Vagina (tissue), 2 donors: Measurements from ENCODE around the gene RALBP1.
"Not testable (repeated sequence)": the region's sequence is repeated elsewhere in the genome, so short reads cannot be mapped to it uniquely, and the experiment has no call there.

Source experiments
- POLR2A ChIP-seq, 2 donors: fragments of 450-650 bp; IDR thresholded peaks; one replicate each; pipeline ENCODE4 v1.6.1; 2017; ENCODE audit warnings: antibody characterized with exemption in 2 of 2, mild to moderate bottlenecking in 2 of 2, moderate library complexity in 2 of 2
- POLR2AphosphoS5 ChIP-seq, 2 donors: sonication (generic); formaldehyde crosslinking; IDR thresholded peaks; one replicate each; pipeline ENCODE4 v1.9.0; 2017; ENCODE audit warnings: antibody characterized with exemption in 2 of 2, mild to moderate bottlenecking in 2 of 2, low read depth in 1 of 2; ENCODE audit not compliant: insufficient read depth in 1 of 2
- TF ChIP-seq, protein P1 (sequence below), 3 experiments: fragments of 450-650 bp in 2 of 3; fragments of 200-600 bp in 1 of 3; sonication (generic) in 1 of 3; IDR thresholded peaks; one replicate each; pipeline ENCODE4 v1.5.1; 2017 to 2019; ENCODE audit warnings: antibody characterized with exemption in 3 of 3, mild to moderate bottlenecking in 2 of 3, moderate library complexity in 2 of 3

DNA sequence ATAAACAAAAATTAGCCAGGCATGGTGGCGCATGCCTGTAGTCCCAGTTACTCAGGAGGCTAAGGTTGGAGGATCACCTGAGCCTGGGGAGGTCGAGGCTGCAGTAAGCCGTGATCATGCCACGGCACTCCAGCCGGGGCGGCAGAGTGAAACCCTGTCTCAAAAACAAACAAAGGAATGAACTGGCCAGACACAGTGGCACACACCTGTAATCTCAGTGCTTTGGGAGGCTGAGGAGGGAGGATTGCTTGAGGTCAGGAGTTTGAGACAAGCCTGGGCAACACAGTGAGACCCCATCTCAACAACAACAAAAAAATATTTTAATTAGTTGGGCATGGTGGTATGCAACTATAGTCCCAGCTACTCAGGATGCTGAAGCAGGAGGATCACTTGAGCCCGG is 24.4 kb upstream of the RALBP1 start:
- TF ChIP-seq, protein P1, sequence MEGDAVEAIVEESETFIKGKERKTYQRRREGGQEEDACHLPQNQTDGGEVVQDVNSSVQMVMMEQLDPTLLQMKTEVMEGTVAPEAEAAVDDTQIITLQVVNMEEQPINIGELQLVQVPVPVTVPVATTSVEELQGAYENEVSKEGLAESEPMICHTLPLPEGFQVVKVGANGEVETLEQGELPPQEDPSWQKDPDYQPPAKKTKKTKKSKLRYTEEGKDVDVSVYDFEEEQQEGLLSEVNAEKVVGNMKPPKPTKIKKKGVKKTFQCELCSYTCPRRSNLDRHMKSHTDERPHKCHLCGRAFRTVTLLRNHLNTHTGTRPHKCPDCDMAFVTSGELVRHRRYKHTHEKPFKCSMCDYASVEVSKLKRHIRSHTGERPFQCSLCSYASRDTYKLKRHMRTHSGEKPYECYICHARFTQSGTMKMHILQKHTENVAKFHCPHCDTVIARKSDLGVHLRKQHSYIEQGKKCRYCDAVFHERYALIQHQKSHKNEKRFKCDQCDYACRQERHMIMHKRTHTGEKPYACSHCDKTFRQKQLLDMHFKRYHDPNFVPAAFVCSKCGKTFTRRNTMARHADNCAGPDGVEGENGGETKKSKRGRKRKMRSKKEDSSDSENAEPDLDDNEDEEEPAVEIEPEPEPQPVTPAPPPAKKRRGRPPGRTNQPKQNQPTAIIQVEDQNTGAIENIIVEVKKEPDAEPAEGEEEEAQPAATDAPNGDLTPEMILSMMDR (IDR thresholded peaks at IDR 0.05), result not testable (repeated sequence)
- not testable (repeated sequence) for TF ChIP-seq POLR2AphosphoS5 (IDR thresholded peaks at IDR 0.05; ENCODE audit: insufficient read depth in 1 of 2, low read depth in 1 of 2); POLR2A (IDR thresholded peaks at IDR 0.05)
